HEK293 (cell line): Measurements from ENCODE around the gene FGR.

Experiments
- CTCF ChIA-PET: fragments of 350-600 bp; formaldehyde crosslinking; extraction: SDS; loops from one replicate; lab custom pipeline; 2021; ENCODE audit warnings: antibody characterized with exemption; lab: Yijun Ruan, JAX
- POLR2A ChIA-PET: fragments of 300-600 bp; formaldehyde crosslinking; extraction: SDS; loops from one replicate; lab custom pipeline; 2020; ENCODE audit warnings: antibody characterized with exemption, inconsistent platforms; lab: Yijun Ruan, JAX
- H3K27ac ChIP-seq: fragments of 200-500 bp; sonication (Bioruptor generic); 2 replicates; pipeline ENCODE4 v1.5.1; 2014; ENCODE audit warnings: low read depth, low read length, control low read depth, inconsistent platforms; ENCODE audit errors: extremely low read depth
- H3K36me3 ChIP-seq, 2 experiments: fragments of 200-500 bp in 1 of 2; sonication (Bioruptor generic) in 1 of 2; 1 replicate in 1 of 2; 2 replicates in 1 of 2; pipeline ENCODE4 v1.5.1; 2014 to 2017; ENCODE audit warnings: inconsistent platforms in 2 of 2, low read length in 2 of 2; ENCODE audit not compliant: control insufficient read depth in 2 of 2, insufficient read depth in 1 of 2
- H3K4me1 ChIP-seq: fragments of 200-500 bp; sonication (Bioruptor generic); 2 replicates; pipeline ENCODE4 v1.5.1; 2014; ENCODE audit warnings: mild to moderate bottlenecking, low read length, inconsistent platforms; ENCODE audit not compliant: control insufficient read depth, insufficient read depth
- H3K4me3 ChIP-seq: 2 replicates; pipeline ENCODE4 v1.5.1; 2011; ENCODE audit warnings: low read depth, mild to moderate bottlenecking, control low read depth, low read length, moderate library complexity
- H3K9me3 ChIP-seq: fragments of 200-500 bp; sonication (Bioruptor generic); 2 replicates; pipeline ENCODE4 v1.5.1; 2014; ENCODE audit warnings: low read depth, low read length, inconsistent platforms; ENCODE audit not compliant: control insufficient read depth, insufficient read depth
- BCL11B ChIP-seq: fragments of 450-650 bp; formaldehyde crosslinking; IDR thresholded peaks from 2 replicates; pipeline ENCODE4 v1.5.1; 2016; ENCODE audit warnings: low read depth, missing biosample characterization, missing genetic modification characterization
- MYNN ChIP-seq: fragments of 450-650 bp; formaldehyde crosslinking; IDR thresholded peaks from 2 replicates; pipeline ENCODE4 v1.5.1; 2016; ENCODE audit warnings: missing biosample characterization, missing genetic modification characterization, borderline replicate concordance
- SCRT2 ChIP-seq: fragments of 450-650 bp; formaldehyde crosslinking; IDR thresholded peaks from 2 replicates; pipeline ENCODE4 v1.5.1; 2016; ENCODE audit warnings: missing biosample characterization, missing genetic modification characterization
- WT1 ChIP-seq: fragments of 450-650 bp; formaldehyde crosslinking; IDR thresholded peaks from 2 replicates; pipeline ENCODE4 v1.5.1; 2016; ENCODE audit warnings: missing biosample characterization, missing genetic modification characterization
- ZBTB1 ChIP-seq: fragments of 450-650 bp; formaldehyde crosslinking; IDR thresholded peaks from 2 replicates; pipeline ENCODE4 v1.5.1; 2016; ENCODE audit warnings: missing biosample characterization, missing genetic modification characterization
- ZBTB17 ChIP-seq: fragments of 450-650 bp; formaldehyde crosslinking; IDR thresholded peaks from 2 replicates; pipeline ENCODE4 v1.5.1; 2016; ENCODE audit warnings: missing biosample characterization, missing genetic modification characterization
- ZBTB20 ChIP-seq: fragments of 450-650 bp; formaldehyde crosslinking; IDR thresholded peaks from 2 replicates; pipeline ENCODE4 v1.5.1; 2016; ENCODE audit warnings: missing biosample characterization, missing genetic modification characterization
- ZBTB49 ChIP-seq: fragments of 450-650 bp; formaldehyde crosslinking; IDR thresholded peaks from 2 replicates; pipeline ENCODE4 v1.5.1; 2016; ENCODE audit warnings: missing biosample characterization, missing genetic modification characterization, low read depth
- ZFHX2 ChIP-seq: fragments of 450-650 bp; formaldehyde crosslinking; conservative IDR thresholded peaks from 2 replicates; pipeline ENCODE4 v1.5.1; 2016; ENCODE audit warnings: missing biosample characterization, missing genetic modification characterization
- ZFP41 ChIP-seq: fragments of 450-650 bp; formaldehyde crosslinking; IDR thresholded peaks from 2 replicates; pipeline ENCODE4 v1.5.1; 2016; ENCODE audit warnings: missing biosample characterization, missing genetic modification characterization, borderline replicate concordance
- ZNF133 ChIP-seq: fragments of 450-650 bp; formaldehyde crosslinking; IDR thresholded peaks from 2 replicates; pipeline ENCODE4 v1.5.1; 2016; ENCODE audit warnings: missing biosample characterization, missing genetic modification characterization
- ZNF214 ChIP-seq: fragments of 450-650 bp; formaldehyde crosslinking; IDR thresholded peaks from 2 replicates; pipeline ENCODE4 v1.5.1; 2017; ENCODE audit warnings: missing biosample characterization, mild to moderate bottlenecking, missing genetic modification characterization, borderline replicate concordance
- ZNF324 ChIP-seq: fragments of 450-650 bp; formaldehyde crosslinking; IDR thresholded peaks from 2 replicates; pipeline ENCODE4 v1.5.1; 2016; ENCODE audit warnings: missing biosample characterization, missing genetic modification characterization
- ZNF366 ChIP-seq: fragments of 450-650 bp; formaldehyde crosslinking; conservative IDR thresholded peaks from 2 replicates; pipeline ENCODE4 v1.5.1; 2016; ENCODE audit warnings: missing biosample characterization, missing genetic modification characterization
- ZNF394 ChIP-seq: fragments of 450-650 bp; formaldehyde crosslinking; IDR thresholded peaks from 2 replicates; pipeline ENCODE4 v1.5.1; 2016; ENCODE audit warnings: missing biosample characterization, missing genetic modification characterization, mild to moderate bottlenecking, moderate library complexity, borderline replicate concordance
- ZNF433 ChIP-seq: fragments of 450-650 bp; formaldehyde crosslinking; IDR thresholded peaks from 2 replicates; pipeline ENCODE4 v1.5.1; 2016; ENCODE audit warnings: missing biosample characterization, missing genetic modification characterization, low read depth
- ZNF501 ChIP-seq: fragments of 450-650 bp; formaldehyde crosslinking; IDR thresholded peaks from 2 replicates; pipeline ENCODE4 v1.5.1; 2016; ENCODE audit warnings: missing biosample characterization, missing genetic modification characterization
- ZNF514 ChIP-seq: fragments of 450-650 bp; formaldehyde crosslinking; IDR thresholded peaks from 2 replicates; pipeline ENCODE4 v1.5.1; 2016; ENCODE audit warnings: missing biosample characterization, missing genetic modification characterization
- ZNF561 ChIP-seq: fragments of 450-650 bp; IDR thresholded peaks from 2 replicates; pipeline ENCODE4 v1.5.1; 2018; ENCODE audit warnings: missing biosample characterization, missing genetic modification characterization, borderline replicate concordance
- ZNF610 ChIP-seq: fragments of 450-650 bp; formaldehyde crosslinking; IDR thresholded peaks from 2 replicates; pipeline ENCODE4 v1.5.1; 2016; ENCODE audit warnings: missing biosample characterization, missing genetic modification characterization, borderline replicate concordance
- ZNF639 ChIP-seq: fragments of 450-650 bp; formaldehyde crosslinking; IDR thresholded peaks from 2 replicates; pipeline ENCODE4 v1.5.1; 2016; ENCODE audit warnings: missing biosample characterization, missing genetic modification characterization
- ZNF670 ChIP-seq: fragments of 450-650 bp; formaldehyde crosslinking; IDR thresholded peaks from 2 replicates; pipeline ENCODE4 v1.5.1; 2016; ENCODE audit warnings: missing biosample characterization, missing genetic modification characterization, low read depth
- ZNF677 ChIP-seq: fragments of 450-650 bp; IDR thresholded peaks from 2 replicates; pipeline ENCODE4 v1.5.0; 2018; ENCODE audit warnings: missing biosample characterization, mild to moderate bottlenecking, missing genetic modification characterization, moderate library complexity
- ZNF701 ChIP-seq: fragments of 450-650 bp; formaldehyde crosslinking; IDR thresholded peaks from 2 replicates; pipeline ENCODE4 v1.5.1; 2016; ENCODE audit warnings: missing biosample characterization, missing genetic modification characterization
- ZNF707 ChIP-seq: fragments of 450-650 bp; formaldehyde crosslinking; IDR thresholded peaks from 2 replicates; pipeline ENCODE4 v1.5.1; 2016; ENCODE audit warnings: missing biosample characterization, missing genetic modification characterization
- ZNF785 ChIP-seq: fragments of 450-650 bp; formaldehyde crosslinking; IDR thresholded peaks from 2 replicates; pipeline ENCODE4 v1.5.1; 2016; ENCODE audit warnings: missing biosample characterization, missing genetic modification characterization
- ZXDB ChIP-seq: fragments of 450-650 bp; formaldehyde crosslinking; IDR thresholded peaks from 2 replicates; pipeline ENCODE4 v1.5.1; 2016; ENCODE audit warnings: missing biosample characterization, missing genetic modification characterization

The FGR gene

GRCh38 chr1:27597516-27598294, 37.3 kb downstream of the FGR start (continued):
- TF ChIP-seq ZBTB17 (tag by site-specific recombination), result no peak
- no peak for TF ChIP-seq ZBTB20 (tag by site-specific recombination)
- no peak for TF ChIP-seq MYNN (tag by site-specific recombination)
- TF ChIP-seq ZNF639 (tag by site-specific recombination), result no peak
- no peak for TF ChIP-seq ZNF701
- no peak for TF ChIP-seq ZNF394 (tag by site-specific recombination)
- no peak for TF ChIP-seq ZNF324
- TF ChIP-seq SCRT2, result no peak
- peak; percentile 65 for TF ChIP-seq ZNF366 (tag by site-specific recombination)
- no peak for TF ChIP-seq ZNF785 (tag by site-specific recombination)
- no peak for TF ChIP-seq ZBTB1
- peak; percentile 78 for TF ChIP-seq ZFHX2 (tag by site-specific recombination)
- no peak for TF ChIP-seq ZXDB
- no peak for TF ChIP-seq ZNF561
- TF ChIP-seq ZNF214 (tag by site-specific recombination), result no peak
- no peak for TF ChIP-seq ZFP41 (tag by site-specific recombination)
- no peak for TF ChIP-seq ZBTB49 (tag by site-specific recombination)
- TF ChIP-seq WT1 (tag by site-specific recombination), result 0 out of 2 replicates have a peak, but pooled peaks have one; percentile 18

- no peak overlapping the region for H3K4me3 ChIP-seq
- H3K27ac ChIP-seq, result no peak overlapping the region
- POLR2A ChIA-PET, result no interaction called here
- H3K4me1 ChIP-seq, result peaks cover 30% of the 10 kb centered on the region
- no peaks in the 10 kb centered on the region for H3K9me3 ChIP-seq
- CTCF ChIA-PET, result interaction anchor here (1.0 to 2.4 kb wide), 3 partner anchors 13 to 40 kb away, joined by 3 to 17 read pairs (median 5); no protein-coding TSS in a partner anchor
- H3K36me3 ChIP-seq, result peaks cover 0 to 7% of the 10 kb centered on the region in 2 experiments; a peak in 1 of 3 replicates
- TF ChIP-seq WT1 (tag by site-specific recombination), result no peak
- no peak for TF ChIP-seq ZNF610 (tag by site-specific recombination)
- no peak for TF ChIP-seq ZNF514 (tag by site-specific recombination)
- no peak for TF ChIP-seq ZNF324
- no peak for TF ChIP-seq BCL11B (tag by site-specific recombination)
- no peak for TF ChIP-seq ZBTB20 (tag by site-specific recombination)
- TF ChIP-seq ZNF707 (tag by site-specific recombination), result no peak
- TF ChIP-seq ZNF670 (tag by site-specific recombination), result no peak
- no peak for TF ChIP-seq ZNF133 (tag by site-specific recombination)
- TF ChIP-seq ZNF501, result no peak
- TF ChIP-seq ZNF433 (tag by site-specific recombination), result no peak
- TF ChIP-seq ZNF677 (tag by site-specific recombination), result no peak
These were observed 38.0 kb downstream of the FGR start for GRCh38 chr1:27596986-27597385.
